GM19025 (cell line): ENCODE results near the gene TMPRSS6.

ENCODE experiments used
- ATAC-seq: cut with Tn5 transposase; IDR thresholded peaks from one replicate; pipeline ENCODE4 v1.9.1; 2021; ENCODE audit warnings: mild to moderate bottlenecking, low read depth, moderate library complexity; ENCODE audit not compliant: unreplicated experiment

TMPRSS6 gene

GRCh38 chr22:37018086-37018814 lies 91.3 kb downstream of the TMPRSS6 start:
- ATAC-seq: no peak

DNA sequence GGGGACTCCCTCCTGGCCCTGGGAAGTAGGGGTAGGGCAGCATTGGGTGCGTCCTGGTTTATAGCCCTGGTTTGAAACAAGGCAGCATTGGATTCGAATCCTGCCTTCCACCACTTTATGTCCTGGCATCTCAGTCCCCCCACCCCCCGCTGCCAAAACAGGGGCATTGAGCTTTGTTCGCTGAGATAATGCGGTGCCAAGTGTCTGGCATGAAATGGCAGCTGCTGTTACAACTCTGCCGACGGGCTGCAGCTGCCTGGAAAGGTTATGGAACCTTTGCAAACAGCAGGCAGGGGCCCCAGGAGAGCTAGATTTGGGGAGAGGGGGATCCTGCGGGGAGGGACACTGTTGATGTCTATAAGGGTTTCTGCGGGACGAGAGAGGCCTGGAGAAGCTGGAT lies 92.2 kb downstream of the TMPRSS6 start:
- no peak for ATAC-seq

DNA sequence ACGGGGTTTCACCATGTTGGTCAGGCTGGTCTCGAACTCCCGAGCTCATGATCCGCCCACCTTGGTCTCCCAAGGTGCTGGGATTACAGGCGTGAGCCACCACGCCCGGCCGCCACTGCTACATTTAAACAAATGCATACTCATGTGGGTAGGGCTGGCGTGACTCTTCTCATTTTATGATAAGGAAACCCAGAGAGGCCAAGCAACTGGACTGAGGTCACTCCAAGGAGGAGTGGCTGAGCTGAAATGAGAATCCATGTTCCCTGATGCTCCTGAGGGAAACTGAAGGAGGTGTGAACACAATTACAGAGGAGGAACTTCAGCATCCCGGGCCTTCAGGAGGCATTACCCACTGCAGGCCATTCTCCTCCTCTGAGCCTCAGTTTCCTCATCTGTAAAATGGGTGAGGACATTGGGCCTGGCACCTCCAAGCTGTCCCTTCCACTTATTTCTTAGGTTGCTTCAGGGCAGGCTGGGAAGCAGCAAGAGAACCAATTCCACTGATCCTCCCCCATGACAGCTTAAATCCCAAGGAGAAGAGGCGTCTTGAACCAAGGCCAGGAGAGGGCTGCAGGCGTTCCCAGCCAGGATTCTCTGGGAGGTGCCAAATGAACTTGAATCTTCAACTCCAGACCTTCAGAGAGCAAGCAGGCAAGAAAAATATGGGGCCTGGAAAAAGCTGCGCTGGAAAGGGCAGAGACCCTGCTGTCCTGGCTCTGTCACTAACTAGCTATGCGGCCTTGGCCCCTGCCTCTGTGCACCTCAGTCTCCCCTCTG lies 93.2 kb downstream of the TMPRSS6 start:
- no peak for ATAC-seq

DNA sequence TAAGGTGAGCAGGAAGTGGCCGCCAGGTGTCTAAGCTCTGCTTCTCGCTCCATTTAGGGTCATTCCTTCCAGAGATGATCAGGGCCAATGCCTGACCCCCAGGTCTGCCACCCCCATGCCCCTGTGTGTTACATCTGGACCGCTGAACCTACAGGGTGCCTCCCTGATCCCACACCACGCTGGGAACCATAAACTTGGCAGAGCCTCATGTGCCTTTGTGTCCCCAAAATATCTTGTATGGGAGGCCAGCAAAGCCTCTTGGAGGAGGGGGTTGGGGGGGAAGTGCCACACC lies 94.0 kb downstream of the TMPRSS6 start:
- ATAC-seq: no peak
